NT2/D1 (cell line): ENCODE measurements around the gene ROR1.

Source experiments
- SUZ12 ChIP-seq: IDR thresholded peaks from 2 replicates; pipeline ENCODE4 v1.6.1; 2011; ENCODE audit not compliant: insufficient read length, insufficient read depth; ENCODE audit errors: extremely low read depth
- YY1 ChIP-seq: IDR thresholded peaks from 2 replicates; pipeline ENCODE4 v1.6.1; 2011; ENCODE audit not compliant: insufficient read length, insufficient read depth
- ZNF274 ChIP-seq: IDR thresholded peaks from 2 replicates; pipeline ENCODE4 v1.6.1; 2011; ENCODE audit warnings: mild to moderate bottlenecking, low read depth, low read length

DNA sequence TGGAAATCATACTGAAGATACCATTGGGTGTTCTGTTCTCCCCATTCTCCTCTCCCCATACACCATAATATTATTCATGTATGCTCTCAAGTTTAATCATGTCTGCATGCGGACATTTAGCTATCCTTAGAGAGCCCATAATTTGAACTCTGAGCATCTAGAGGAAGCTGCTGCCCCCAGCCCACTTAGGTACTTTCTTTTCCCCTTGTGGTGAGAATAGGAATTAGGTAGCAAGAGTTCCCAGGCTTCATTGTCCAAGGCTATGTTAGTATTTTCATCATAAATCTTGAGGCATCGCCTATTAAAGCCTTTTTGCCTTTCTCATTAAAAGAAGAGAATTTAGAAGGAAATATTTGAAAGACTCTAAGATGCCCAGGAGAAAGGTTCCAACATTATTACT lies 96.3 kb downstream of the ROR1 start:
- TF ChIP-seq YY1, result no peak
- no peak for TF ChIP-seq ZNF274
- TF ChIP-seq SUZ12, result no peak
